Liver (tissue), 3 donors: ENCODE results near the gene SGCG.

Experiments
- CTCF ChIP-seq: fragments of 150-350 bp; IDR thresholded peaks from 2 replicates; pipeline ENCODE4 v1.5.1; 2017; ENCODE audit warnings: improper control_type of control experiment, low read depth, low read length; ENCODE audit not compliant: missing input control
- EGR1 ChIP-seq, 2 donors: IDR thresholded peaks; 2 replicates each; pipeline ENCODE4 v1.6.1; 2016 to 2018; ENCODE audit warnings: antibody characterized with exemption in 2 of 2, low read depth in 2 of 2
- FOXA1 ChIP-seq: IDR thresholded peaks from 2 replicates; pipeline ENCODE4 v1.6.1; 2016; ENCODE audit warnings: antibody characterized with exemption
- JUND ChIP-seq, 2 donors: IDR thresholded peaks; 2 replicates each; pipeline ENCODE4 v1.6.1; 2016; ENCODE audit warnings: antibody characterized with exemption in 2 of 2
- MAX ChIP-seq: IDR thresholded peaks from 2 replicates; pipeline ENCODE4 v1.6.1; 2016; ENCODE audit warnings: antibody characterized with exemption
- NR2F2 ChIP-seq: IDR thresholded peaks from 2 replicates; pipeline ENCODE4 v1.6.1; 2016; ENCODE audit warnings: antibody characterized with exemption
- RAD21 ChIP-seq, 2 donors: IDR thresholded peaks; 2 replicates each; pipeline ENCODE4 v1.6.1; 2016; ENCODE audit warnings: antibody characterized with exemption in 2 of 2, mild to moderate bottlenecking in 2 of 2
- RXRA ChIP-seq, 2 donors: IDR thresholded peaks; 2 replicates each; pipeline ENCODE4 v1.6.1; 2017 to 2018; ENCODE audit warnings: antibody characterized with exemption in 2 of 2, mild to moderate bottlenecking in 1 of 2
- TAF1 ChIP-seq: conservative IDR thresholded peaks from 2 replicates; pipeline ENCODE4 v1.6.1; 2016; ENCODE audit warnings: antibody characterized with exemption, mild to moderate bottlenecking
- YY1 ChIP-seq: IDR thresholded peaks from 2 replicates; pipeline ENCODE4 v1.6.1; 2016; ENCODE audit warnings: antibody characterized with exemption, mild to moderate bottlenecking
- TF ChIP-seq, protein P1 (sequence below): IDR thresholded peaks from 2 replicates; pipeline ENCODE4 v1.6.1; 2016; ENCODE audit warnings: antibody characterized with exemption
- TF ChIP-seq, protein P2 (sequence below): IDR thresholded peaks from 2 replicates; pipeline ENCODE4 v1.6.1; 2016; ENCODE audit warnings: antibody characterized with exemption, mild to moderate bottlenecking
- donor health status: healthy.
- donor health status: healthy.

GRCh38 chr13:23254506-23254905 lies 73.7 kb downstream of the SGCG start:
- TF ChIP-seq TAF1 (no peak), MAX (no peak), CTCF (no peak), YY1 (no peak), RAD21 (IDR thresholded peaks at IDR 0.05) (no peak), FOXA1 (no peak), JUND (IDR thresholded peaks at IDR 0.05) (no peak), RXRA (IDR thresholded peaks at IDR 0.05) (no peak), NR2F2 (no peak), EGR1 (IDR thresholded peaks at IDR 0.05; ENCODE audit: low read depth in 2 of 2) (no peak)
- TF ChIP-seq, protein P1, sequence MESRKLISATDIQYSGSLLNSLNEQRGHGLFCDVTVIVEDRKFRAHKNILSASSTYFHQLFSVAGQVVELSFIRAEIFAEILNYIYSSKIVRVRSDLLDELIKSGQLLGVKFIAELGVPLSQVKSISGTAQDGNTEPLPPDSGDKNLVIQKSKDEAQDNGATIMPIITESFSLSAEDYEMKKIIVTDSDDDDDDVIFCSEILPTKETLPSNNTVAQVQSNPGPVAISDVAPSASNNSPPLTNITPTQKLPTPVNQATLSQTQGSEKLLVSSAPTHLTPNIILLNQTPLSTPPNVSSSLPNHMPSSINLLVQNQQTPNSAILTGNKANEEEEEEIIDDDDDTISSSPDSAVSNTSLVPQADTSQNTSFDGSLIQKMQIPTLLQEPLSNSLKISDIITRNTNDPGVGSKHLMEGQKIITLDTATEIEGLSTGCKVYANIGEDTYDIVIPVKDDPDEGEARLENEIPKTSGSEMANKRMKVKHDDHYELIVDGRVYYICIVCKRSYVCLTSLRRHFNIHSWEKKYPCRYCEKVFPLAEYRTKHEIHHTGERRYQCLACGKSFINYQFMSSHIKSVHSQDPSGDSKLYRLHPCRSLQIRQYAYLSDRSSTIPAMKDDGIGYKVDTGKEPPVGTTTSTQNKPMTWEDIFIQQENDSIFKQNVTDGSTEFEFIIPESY: no peak
- TF ChIP-seq, protein P2, sequence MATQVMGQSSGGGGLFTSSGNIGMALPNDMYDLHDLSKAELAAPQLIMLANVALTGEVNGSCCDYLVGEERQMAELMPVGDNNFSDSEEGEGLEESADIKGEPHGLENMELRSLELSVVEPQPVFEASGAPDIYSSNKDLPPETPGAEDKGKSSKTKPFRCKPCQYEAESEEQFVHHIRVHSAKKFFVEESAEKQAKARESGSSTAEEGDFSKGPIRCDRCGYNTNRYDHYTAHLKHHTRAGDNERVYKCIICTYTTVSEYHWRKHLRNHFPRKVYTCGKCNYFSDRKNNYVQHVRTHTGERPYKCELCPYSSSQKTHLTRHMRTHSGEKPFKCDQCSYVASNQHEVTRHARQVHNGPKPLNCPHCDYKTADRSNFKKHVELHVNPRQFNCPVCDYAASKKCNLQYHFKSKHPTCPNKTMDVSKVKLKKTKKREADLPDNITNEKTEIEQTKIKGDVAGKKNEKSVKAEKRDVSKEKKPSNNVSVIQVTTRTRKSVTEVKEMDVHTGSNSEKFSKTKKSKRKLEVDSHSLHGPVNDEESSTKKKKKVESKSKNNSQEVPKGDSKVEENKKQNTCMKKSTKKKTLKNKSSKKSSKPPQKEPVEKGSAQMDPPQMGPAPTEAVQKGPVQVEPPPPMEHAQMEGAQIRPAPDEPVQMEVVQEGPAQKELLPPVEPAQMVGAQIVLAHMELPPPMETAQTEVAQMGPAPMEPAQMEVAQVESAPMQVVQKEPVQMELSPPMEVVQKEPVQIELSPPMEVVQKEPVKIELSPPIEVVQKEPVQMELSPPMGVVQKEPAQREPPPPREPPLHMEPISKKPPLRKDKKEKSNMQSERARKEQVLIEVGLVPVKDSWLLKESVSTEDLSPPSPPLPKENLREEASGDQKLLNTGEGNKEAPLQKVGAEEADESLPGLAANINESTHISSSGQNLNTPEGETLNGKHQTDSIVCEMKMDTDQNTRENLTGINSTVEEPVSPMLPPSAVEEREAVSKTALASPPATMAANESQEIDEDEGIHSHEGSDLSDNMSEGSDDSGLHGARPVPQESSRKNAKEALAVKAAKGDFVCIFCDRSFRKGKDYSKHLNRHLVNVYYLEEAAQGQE: no peak
